Osteoblast (primary cell): ENCODE data around the gene PELO. TPM values are rescaled to one million over a fixed set of nuclear protein-coding genes. Genes with fewer than 3 reads are reported as not detected.

ENCODE experiments used
- DNase-seq: peaks from one replicate; pipeline ENCODE4 v3.0.0; 2011; ENCODE audit warnings: low spot score, mixed read lengths; ENCODE audit not compliant: insufficient read length; ENCODE audit errors: missing footprints
- H2AFZ ChIP-seq: 2 replicates; pipeline ENCODE4 v1.6.0; 2011; ENCODE audit warnings: mild to moderate bottlenecking, low read length
- H3K27ac ChIP-seq: 2 replicates; pipeline ENCODE4 v1.5.1; 2011; ENCODE audit warnings: mild to moderate bottlenecking, low read depth, low read length, moderate library complexity
- H3K27me3 ChIP-seq: 2 replicates; pipeline ENCODE4 v1.6.0; 2012; ENCODE audit warnings: mild to moderate bottlenecking, control low read depth, inconsistent platforms, low read length, moderate library complexity; ENCODE audit not compliant: insufficient read depth
- H3K36me3 ChIP-seq: 2 replicates; pipeline ENCODE4 v1.5.1; 2011; ENCODE audit warnings: mild to moderate bottlenecking, low read length, control low read depth, moderate library complexity; ENCODE audit not compliant: insufficient read depth
- H3K4me1 ChIP-seq: 2 replicates; pipeline ENCODE4 v1.5.1; 2011; ENCODE audit warnings: mild to moderate bottlenecking, low read length, control low read depth, moderate library complexity; ENCODE audit not compliant: insufficient read depth
- H3K4me2 ChIP-seq: 2 replicates; pipeline ENCODE4 v1.6.0; 2011; ENCODE audit warnings: mild to moderate bottlenecking, low read length; ENCODE audit not compliant: insufficient read depth
- H3K4me3 ChIP-seq: fragments of 200-600 bp; sonication (generic); 3 replicates; pipeline ENCODE4 v1.5.1; 2012; ENCODE audit warnings: mild to moderate bottlenecking, low read length, inconsistent platforms; ENCODE audit not compliant: insufficient read depth
- H3K79me2 ChIP-seq: 2 replicates; pipeline ENCODE4 v1.6.0; 2012; ENCODE audit warnings: mild to moderate bottlenecking, low read length, control low read depth, inconsistent platforms; ENCODE audit not compliant: insufficient read depth
- H3K9me3 ChIP-seq: 2 replicates; pipeline ENCODE4 v1.5.1; 2011; ENCODE audit warnings: low read depth, low read length, control low read depth
- H4K20me1 ChIP-seq: 2 replicates; pipeline ENCODE4 v1.6.0; 2012; ENCODE audit warnings: mild to moderate bottlenecking, low read length, control low read depth; ENCODE audit not compliant: insufficient read depth
- CTCF ChIP-seq: IDR thresholded peaks from 2 replicates; pipeline ENCODE4 v1.5.1; 2011; ENCODE audit warnings: mild to moderate bottlenecking, low read depth, low read length, moderate library complexity; ENCODE audit errors: extremely low read depth
- total RNA-seq: library from RNA; depleted of rRNA; stranded (reverse); fragments of >200 nt; gene quantifications from 2 replicates; pipeline ENCODE4 v1.2.3, GENCODE V29; 2012

PELO gene
- total RNA-seq, 1 donor = 21.4 TPM

- H3K27me3 ChIP-seq = no peaks in the 10 kb centered on the region
- DNase-seq = no peak
- no peaks in the 10 kb centered on the region for H4K20me1 ChIP-seq
- H3K4me1 ChIP-seq = peaks cover 14% of the 10 kb centered on the region
- H3K36me3 ChIP-seq = no peaks in the 10 kb centered on the region
- H3K4me2 ChIP-seq = no peak overlapping the region
- H3K79me2 ChIP-seq = peaks cover 15% of the 10 kb centered on the region
- H3K27ac ChIP-seq = no peak overlapping the region
- no peak overlapping the region for H2AFZ ChIP-seq
- H3K9me3 ChIP-seq = no peaks in the 10 kb centered on the region
- TF ChIP-seq CTCF = no peak
- H3K4me3 ChIP-seq = no peak overlapping the region
Observed at GRCh38 chr5:52794519-52794918, 6.8 kb downstream of the PELO start.

GRCh38 chr5:52796031-52796430, 8.3 kb downstream of the PELO start:
- H3K9me3 ChIP-seq = no peaks in the 10 kb centered on the region
- peaks cover 1% of the 10 kb centered on the region for H4K20me1 ChIP-seq
- no peak for DNase-seq
- no peak overlapping the region for H3K27ac ChIP-seq
- H3K4me1 ChIP-seq = peaks cover 13% of the 10 kb centered on the region
- no peak overlapping the region for H2AFZ ChIP-seq
- no peak for TF ChIP-seq CTCF
- H3K79me2 ChIP-seq = peaks cover 23% of the 10 kb centered on the region
- H3K27me3 ChIP-seq = no peaks in the 10 kb centered on the region
- no peak overlapping the region for H3K4me2 ChIP-seq
- no peak overlapping the region for H3K4me3 ChIP-seq
- no peaks in the 10 kb centered on the region for H3K36me3 ChIP-seq

- TF ChIP-seq CTCF = no peak
- Histone ChIP-seq H2AFZ (no peak overlapping the region), H3K79me2 (peaks cover 29% of the 10 kb centered on the region), H3K27me3 (no peaks in the 10 kb centered on the region), H3K4me3 (no peak overlapping the region), H4K20me1 (peaks cover 7% of the 10 kb centered on the region), H3K4me1 (peaks cover 16% of the 10 kb centered on the region), H3K9me3 (no peaks in the 10 kb centered on the region), H3K27ac (no peak overlapping the region), H3K36me3 (peaks cover 5% of the 10 kb centered on the region), H3K4me2 (no peak overlapping the region)
- no peak for DNase-seq
Observed at GRCh38 chr5:52796516-52797103, 8.9 kb downstream of the PELO start.

GRCh38 chr5:52798938-52799337, 11.2 kb downstream of the PELO start:
- peaks cover 22% of the 10 kb centered on the region for H3K36me3 ChIP-seq
- peak overlapping the region; percentile 92 for H3K4me3 ChIP-seq
- H2AFZ ChIP-seq = peak overlapping the region; percentile 81
- peak overlapping the region; percentile 97 for H3K4me2 ChIP-seq
- peak overlapping the region; percentile 99 for H3K27ac ChIP-seq
- H4K20me1 ChIP-seq = peaks cover 27% of the 10 kb centered on the region
- DNase-seq = no peak
- no peak for TF ChIP-seq CTCF
- H3K9me3 ChIP-seq = no peaks in the 10 kb centered on the region
- peaks cover 50% of the 10 kb centered on the region for H3K79me2 ChIP-seq
- H3K4me1 ChIP-seq = peaks cover 27% of the 10 kb centered on the region
- no peaks in the 10 kb centered on the region for H3K27me3 ChIP-seq
